Measurements from ENCODE around the gene KRTAP5-5.
"Not testable (repeated sequence)": the region's sequence is repeated elsewhere in the genome, so short reads cannot be mapped to it uniquely, and the experiment has no call there.

KRTAP5-5 gene

DNA sequence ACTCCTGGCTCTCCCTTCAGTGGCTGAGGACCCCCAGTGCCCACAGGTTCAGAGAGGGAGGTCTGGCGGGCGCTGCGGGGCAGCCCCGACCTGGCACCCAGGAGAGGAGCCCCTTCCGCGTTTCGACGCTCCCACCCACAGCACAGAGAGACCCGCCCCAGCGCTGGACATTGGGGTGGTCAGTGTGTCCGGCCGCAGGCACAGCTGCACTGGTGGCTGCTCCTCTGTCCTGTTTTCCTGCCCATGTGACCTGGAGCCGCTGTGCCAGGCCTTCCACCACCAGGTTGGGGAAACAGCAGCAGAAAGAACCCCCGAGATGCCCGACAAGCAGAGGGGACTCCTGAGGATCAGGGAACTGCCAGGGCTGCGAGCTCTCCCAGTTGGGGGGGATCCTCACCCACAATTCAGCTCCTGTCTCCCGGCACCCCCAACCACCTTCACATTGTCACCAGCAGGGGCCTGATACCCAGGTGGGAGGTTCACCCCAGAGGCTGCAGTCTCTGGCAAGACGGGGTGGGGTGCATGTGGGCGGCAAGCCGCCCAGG is 13.6 kb downstream of the KRTAP5-5 start:
- ChIA-PET CTCF (interaction anchor here (0.6 to 8.4 kb wide), 3 partner anchors 9 to 358 kb away, joined by 3 to 62 read pairs (median 3); no protein-coding TSS in a partner anchor), POLR2A (no interaction called here)
- TF ChIP-seq, protein P1, sequence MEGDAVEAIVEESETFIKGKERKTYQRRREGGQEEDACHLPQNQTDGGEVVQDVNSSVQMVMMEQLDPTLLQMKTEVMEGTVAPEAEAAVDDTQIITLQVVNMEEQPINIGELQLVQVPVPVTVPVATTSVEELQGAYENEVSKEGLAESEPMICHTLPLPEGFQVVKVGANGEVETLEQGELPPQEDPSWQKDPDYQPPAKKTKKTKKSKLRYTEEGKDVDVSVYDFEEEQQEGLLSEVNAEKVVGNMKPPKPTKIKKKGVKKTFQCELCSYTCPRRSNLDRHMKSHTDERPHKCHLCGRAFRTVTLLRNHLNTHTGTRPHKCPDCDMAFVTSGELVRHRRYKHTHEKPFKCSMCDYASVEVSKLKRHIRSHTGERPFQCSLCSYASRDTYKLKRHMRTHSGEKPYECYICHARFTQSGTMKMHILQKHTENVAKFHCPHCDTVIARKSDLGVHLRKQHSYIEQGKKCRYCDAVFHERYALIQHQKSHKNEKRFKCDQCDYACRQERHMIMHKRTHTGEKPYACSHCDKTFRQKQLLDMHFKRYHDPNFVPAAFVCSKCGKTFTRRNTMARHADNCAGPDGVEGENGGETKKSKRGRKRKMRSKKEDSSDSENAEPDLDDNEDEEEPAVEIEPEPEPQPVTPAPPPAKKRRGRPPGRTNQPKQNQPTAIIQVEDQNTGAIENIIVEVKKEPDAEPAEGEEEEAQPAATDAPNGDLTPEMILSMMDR (IDR thresholded peaks at IDR 0.05; ENCODE audit: control extremely low read depth, extremely low read depth, low read depth, missing control alignments) = no peak
- DNase-seq (ENCODE audit: extremely low spot score) = no peak

DNA sequence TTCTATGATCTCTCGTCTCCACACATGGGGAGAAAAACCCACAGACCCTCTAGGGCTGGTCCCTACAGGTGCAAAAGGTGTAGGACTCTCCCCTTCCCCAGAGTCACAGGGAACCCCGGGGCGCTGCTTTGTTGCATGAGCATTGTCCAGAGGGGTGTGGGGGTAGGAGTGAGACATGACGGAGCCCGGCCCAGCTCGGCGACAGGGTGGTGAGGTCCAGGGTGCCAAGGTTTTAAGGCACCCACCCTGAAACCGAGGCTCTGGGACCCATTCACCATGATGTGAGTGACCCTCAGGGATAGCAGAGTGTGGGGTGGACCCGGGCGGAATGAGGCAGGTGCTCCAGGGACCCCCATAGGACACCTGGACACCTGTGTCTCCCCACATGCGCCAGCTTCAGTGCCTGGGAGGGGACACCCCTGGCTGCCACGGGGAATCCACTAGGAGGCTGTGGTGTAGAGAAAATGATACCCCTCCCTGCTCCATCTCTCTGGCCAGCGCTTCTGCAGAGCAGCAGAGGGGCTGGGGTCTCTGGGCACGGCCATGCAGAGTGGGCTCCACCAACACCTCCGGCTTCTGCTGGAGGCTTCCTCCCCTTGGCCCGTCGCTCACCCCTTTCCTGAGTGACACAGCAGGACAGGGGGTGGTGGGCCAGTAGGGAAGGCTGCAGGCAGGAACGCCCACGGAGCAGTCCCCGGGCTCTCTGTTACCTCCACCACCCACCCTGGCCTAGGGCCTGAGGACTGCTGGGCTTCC is 15.2 kb downstream of the KRTAP5-5 start:
- TF ChIP-seq, protein P1 (IDR thresholded peaks at IDR 0.05; ENCODE audit: control extremely low read depth, extremely low read depth, low read depth, missing control alignments) = no peak
- POLR2A ChIA-PET = no interaction called here
- CTCF ChIA-PET = interaction anchor here (0.7 to 8.4 kb wide), 3 partner anchors 7 to 188 kb away, joined by 3 to 62 read pairs (median 7); no protein-coding TSS in a partner anchor
- DNase-seq (ENCODE audit: extremely low spot score) = no peak

DNA sequence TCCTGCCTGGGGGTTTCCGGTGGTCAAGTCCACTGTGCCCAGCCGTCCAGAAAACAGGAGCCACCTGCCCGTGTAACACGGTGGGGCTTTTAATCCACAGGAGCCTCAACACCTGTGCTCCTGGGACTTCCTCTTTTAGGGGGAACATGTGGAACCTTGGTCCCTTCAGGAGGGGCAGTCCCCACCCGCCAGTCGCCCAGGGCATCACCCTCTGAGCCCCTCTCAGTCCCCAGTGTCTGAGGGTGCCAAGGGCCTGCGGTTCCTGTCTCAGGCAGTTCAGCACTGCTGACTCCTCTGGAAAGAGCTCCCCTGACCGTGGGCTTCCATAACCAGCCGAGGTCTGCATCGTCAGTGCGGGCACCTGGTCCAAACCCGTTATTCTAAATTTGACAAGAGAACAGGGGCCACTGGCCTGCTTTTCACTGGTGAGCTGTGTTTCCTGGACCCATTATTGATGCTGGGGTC is 15.8 kb downstream of the KRTAP5-5 start:
- no peak for DNase-seq (ENCODE audit: extremely low spot score)
- ChIA-PET POLR2A (no interaction called here), CTCF (interaction anchor here (1.1 to 2.0 kb wide), 2 partner anchors 35 to 188 kb away, joined by 3 to 7 read pairs; no protein-coding TSS in a partner anchor)
- TF ChIP-seq, protein P1 (IDR thresholded peaks at IDR 0.05; ENCODE audit: control extremely low read depth, extremely low read depth, low read depth, missing control alignments) = no peak

DNA sequence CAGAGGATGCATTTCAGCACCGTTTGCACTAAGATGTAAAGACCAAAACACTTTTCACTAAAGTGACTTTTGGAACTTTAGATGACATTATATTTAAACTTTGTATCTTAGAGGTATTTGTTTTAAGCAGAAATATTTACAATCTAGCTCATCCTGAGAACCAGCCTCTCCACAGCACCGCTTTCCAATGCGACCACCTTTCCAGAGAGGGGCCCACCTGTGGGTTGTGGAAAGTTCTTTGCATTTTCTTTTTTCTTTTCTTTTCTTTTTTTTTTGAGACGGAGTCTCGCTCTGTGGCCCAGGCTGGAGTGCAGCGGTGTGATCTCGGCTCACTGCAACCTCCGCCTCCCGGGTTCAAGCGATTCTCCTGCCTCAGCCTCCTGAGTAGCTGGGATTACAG is 17.0 kb downstream of the KRTAP5-5 start:
- DNase-seq (ENCODE audit: extremely low spot score); POLR2A ChIA-PET: not testable (repeated sequence)
- CTCF ChIA-PET = interaction anchor here (1.1 to 2.1 kb wide), 4 partner anchors 14 to 186 kb away, joined by 3 to 7 read pairs (median 5); no protein-coding TSS in a partner anchor

DNA sequence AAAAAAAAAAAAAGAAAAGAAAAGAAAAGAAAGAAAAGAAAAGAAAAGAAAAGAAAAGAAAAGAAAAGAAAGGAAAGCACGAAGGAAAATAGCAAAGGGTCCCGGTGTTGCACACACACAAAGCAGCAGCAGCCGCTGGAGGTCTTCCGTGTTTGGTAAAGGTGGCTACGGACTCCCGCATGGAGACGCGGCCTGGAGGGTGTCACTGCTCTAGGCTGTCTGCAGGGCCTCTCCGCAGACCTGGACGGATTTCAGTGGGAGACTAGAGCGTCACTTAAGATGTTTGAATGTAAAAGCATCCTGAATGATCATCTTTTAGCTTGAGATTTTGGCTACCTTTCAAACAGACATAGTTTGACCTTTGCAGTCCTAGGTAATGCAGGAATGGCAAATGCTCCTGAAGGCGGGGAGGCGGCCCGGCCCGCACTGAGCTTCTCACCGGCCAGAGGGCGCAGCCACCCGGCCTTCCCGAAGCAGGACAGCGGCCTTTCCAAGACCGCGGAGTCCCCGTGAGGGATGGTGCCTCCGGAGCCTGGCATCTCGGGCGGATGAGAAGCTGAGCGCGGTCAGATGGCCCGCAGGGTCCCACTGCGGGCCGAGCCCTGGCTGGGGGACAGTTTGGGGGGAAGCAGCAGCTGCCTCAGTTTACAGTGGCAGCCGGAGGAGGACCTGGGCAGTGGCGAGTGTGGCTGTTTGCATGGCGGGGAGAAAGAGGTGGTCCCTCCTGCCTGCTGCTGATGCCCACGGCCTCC is 18.5 kb downstream of the KRTAP5-5 start:
- ChIA-PET CTCF (interaction anchor here (0.9 to 7.6 kb wide), 6 partner anchors 8 to 503 kb away, joined by 3 to 107 read pairs (median 4); partner anchors contain the start of gene SYT8), POLR2A (no interaction called here)
- TF ChIP-seq, protein P1 (IDR thresholded peaks at IDR 0.05; ENCODE audit: control extremely low read depth, extremely low read depth, low read depth, missing control alignments) = no peak
- DNase-seq (ENCODE audit: extremely low spot score) = no peak

DNA sequence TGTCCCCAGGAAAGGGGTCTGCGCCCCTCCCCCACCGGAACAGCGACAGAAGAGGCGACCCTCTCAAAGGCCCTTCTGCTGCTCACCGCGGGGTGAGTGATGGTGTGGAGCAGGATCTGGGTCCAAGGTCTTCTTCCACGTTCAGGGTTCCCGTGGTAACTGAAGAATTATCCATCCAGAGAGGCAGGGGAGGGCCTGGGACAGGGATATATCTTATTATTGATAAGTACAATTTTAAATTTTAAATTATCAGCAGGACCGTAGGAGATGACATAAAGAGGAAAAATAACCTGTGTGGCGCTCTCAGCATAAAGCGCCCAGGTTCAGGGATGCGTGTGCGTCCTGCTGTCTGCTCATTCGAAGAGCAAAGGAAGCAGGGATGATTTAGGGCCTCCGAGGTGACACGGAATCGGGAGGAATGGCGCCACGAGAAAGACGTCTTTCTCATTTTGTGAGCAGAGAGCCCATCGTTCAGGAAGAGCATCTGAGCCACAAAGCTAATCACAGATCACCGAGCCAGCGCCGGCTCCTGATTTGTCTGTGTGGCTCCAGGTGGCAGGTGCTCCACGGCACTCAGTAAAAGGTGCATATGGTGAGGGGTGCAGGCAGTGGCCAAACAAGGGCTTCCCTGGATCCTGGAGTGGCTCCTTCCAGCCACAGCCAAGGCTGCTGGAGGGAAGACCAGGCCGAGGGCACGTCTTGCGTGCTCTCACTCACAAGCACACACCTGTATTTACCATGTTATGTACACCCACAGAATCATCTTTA is 19.3 kb downstream of the KRTAP5-5 start:
- ChIA-PET CTCF (interaction anchor here (0.9 to 7.6 kb wide), 7 partner anchors 9 to 502 kb away, joined by 3 to 107 read pairs (median 4); partner anchors contain the start of gene SYT8), POLR2A (no interaction called here)
- no peak for DNase-seq (ENCODE audit: extremely low spot score)
- TF ChIP-seq, protein P1 (IDR thresholded peaks at IDR 0.05; ENCODE audit: control extremely low read depth, extremely low read depth, low read depth, missing control alignments) = no peak
